ENCODE measurements around the gene NLGN4X.

NLGN4X gene

GRCh38 chrX:5867778-5868177 lies 360.9 kb downstream of the NLGN4X start:
- no peak for DNase-seq (ENCODE audit: low read depth in 2 of 2)

- no peak for DNase-seq (ENCODE audit: low read depth in 2 of 2)
Observed at GRCh38 chrX:5857232-5857631, 371.4 kb downstream of the NLGN4X start.

- DNase-seq (ENCODE audit: low read depth in 2 of 2): no peak
Observed at GRCh38 chrX:5852941-5853340, 375.7 kb downstream of the NLGN4X start.

- no peak for DNase-seq (ENCODE audit: low read depth in 2 of 2)
Observed at GRCh38 chrX:5842601-5843000, 386.1 kb downstream of the NLGN4X start.
